ENCODE measurements around the gene USP37.

USP37 gene

GRCh38 chr2:218434456-218434855 is 133.7 kb downstream of the USP37 start:
- peaks cover 13% of the 10 kb centered on the region for H3K4me1 ChIP-seq (ENCODE audit: low read length)
- no peaks in the 10 kb centered on the region for H3K79me2 ChIP-seq (ENCODE audit: low read length)
- no peak overlapping the region for H3K9ac ChIP-seq (ENCODE audit: low read length)
- H2AFZ ChIP-seq (ENCODE audit: low read depth, low read length): no peak overlapping the region
- no peaks in the 10 kb centered on the region for H4K20me1 ChIP-seq (ENCODE audit: insufficient read depth, low read length)
- no peak overlapping the region for H3K4me3 ChIP-seq (ENCODE audit: low read length)
- TF ChIP-seq CTCF (IDR thresholded peaks at IDR 0.05; ENCODE audit: low read depth, low read length): no peak
- no peak overlapping the region for H3K4me2 ChIP-seq (ENCODE audit: low read length)
- H3K36me3 ChIP-seq (replicated peaks; ENCODE audit: low read depth, low read length): no peaks in the 10 kb centered on the region
- H3K27me3 ChIP-seq (ENCODE audit: low read depth, low read length): no peaks in the 10 kb centered on the region
- H3K9me3 ChIP-seq (ENCODE audit: insufficient read depth, low read length): no peaks in the 10 kb centered on the region
- no peak overlapping the region for H3K27ac ChIP-seq (ENCODE audit: low read length)

- no peak for TF ChIP-seq CTCF (IDR thresholded peaks at IDR 0.05; ENCODE audit: low read depth, low read length)
- TF ChIP-seq EZH2phosphoT487 (IDR thresholded peaks at IDR 0.05; ENCODE audit: low read depth): no peak
- no peaks in the 10 kb centered on the region for H3K27me3 ChIP-seq (ENCODE audit: low read depth, low read length)
- H4K20me1 ChIP-seq (ENCODE audit: insufficient read depth, low read length): no peaks in the 10 kb centered on the region
- H3K79me2 ChIP-seq (ENCODE audit: low read length): no peaks in the 10 kb centered on the region
- no peak overlapping the region for H3K4me2 ChIP-seq (ENCODE audit: low read length)
- no peaks in the 10 kb centered on the region for H3K9me3 ChIP-seq (ENCODE audit: insufficient read depth, low read length)
- no peak overlapping the region for H3K4me3 ChIP-seq (ENCODE audit: low read length)
- no peak overlapping the region for H3K27ac ChIP-seq (ENCODE audit: low read length)
- H3K4me1 ChIP-seq (ENCODE audit: low read length): no peaks in the 10 kb centered on the region
- H2AFZ ChIP-seq (ENCODE audit: low read depth, low read length): no peak overlapping the region
- H3K36me3 ChIP-seq (replicated peaks; ENCODE audit: low read depth, low read length): no peaks in the 10 kb centered on the region
- H3K9ac ChIP-seq (ENCODE audit: low read length): no peak overlapping the region
Measured at GRCh38 chr2:218432676-218433365, 135.3 kb downstream of the USP37 start.

- H3K9me3 ChIP-seq (ENCODE audit: insufficient read depth, low read length): no peaks in the 10 kb centered on the region
- no peaks in the 10 kb centered on the region for H3K36me3 ChIP-seq (replicated peaks; ENCODE audit: low read depth, low read length)
- no peaks in the 10 kb centered on the region for H3K4me1 ChIP-seq (ENCODE audit: low read length)
- no peaks in the 10 kb centered on the region for H4K20me1 ChIP-seq (ENCODE audit: insufficient read depth, low read length)
- H3K4me2 ChIP-seq (ENCODE audit: low read length): no peak overlapping the region
- no peak for TF ChIP-seq EZH2phosphoT487 (IDR thresholded peaks at IDR 0.05; ENCODE audit: low read depth)
- H3K79me2 ChIP-seq (ENCODE audit: low read length): no peaks in the 10 kb centered on the region
- no peak overlapping the region for H3K4me3 ChIP-seq (ENCODE audit: low read length)
- H3K27ac ChIP-seq (ENCODE audit: low read length): no peak overlapping the region
- no peaks in the 10 kb centered on the region for H3K27me3 ChIP-seq (ENCODE audit: low read depth, low read length)
- no peak overlapping the region for H3K9ac ChIP-seq (ENCODE audit: low read length)
- H2AFZ ChIP-seq (ENCODE audit: low read depth, low read length): no peak overlapping the region
Measured at GRCh38 chr2:218431878-218432277, 136.3 kb downstream of the USP37 start.

GRCh38 chr2:218430721-218431120 is 137.4 kb downstream of the USP37 start:
- no peak overlapping the region for H3K4me3 ChIP-seq (ENCODE audit: low read length)
- no peak overlapping the region for H2AFZ ChIP-seq (ENCODE audit: low read depth, low read length)
- no peaks in the 10 kb centered on the region for H3K4me1 ChIP-seq (ENCODE audit: low read length)
- no peaks in the 10 kb centered on the region for H3K79me2 ChIP-seq (ENCODE audit: low read length)
- no peak overlapping the region for H3K4me2 ChIP-seq (ENCODE audit: low read length)
- H3K36me3 ChIP-seq (replicated peaks; ENCODE audit: low read depth, low read length): no peaks in the 10 kb centered on the region
- no peak overlapping the region for H3K27ac ChIP-seq (ENCODE audit: low read length)
- H3K9me3 ChIP-seq (ENCODE audit: insufficient read depth, low read length): no peaks in the 10 kb centered on the region
- H3K9ac ChIP-seq (ENCODE audit: low read length): no peak overlapping the region
- H4K20me1 ChIP-seq (ENCODE audit: insufficient read depth, low read length): no peaks in the 10 kb centered on the region
- no peaks in the 10 kb centered on the region for H3K27me3 ChIP-seq (ENCODE audit: low read depth, low read length)
- TF ChIP-seq CTCF (IDR thresholded peaks at IDR 0.05; ENCODE audit: low read depth, low read length) (no peak), EZH2phosphoT487 (IDR thresholded peaks at IDR 0.05; ENCODE audit: low read depth) (no peak)
